IPS-NIHi7 (cell line): Measurements from ENCODE around the gene KCNK5.

Source experiments
- DNase-seq: peaks from one replicate; pipeline ENCODE4 v3.0.0; 2012; ENCODE audit warnings: mixed read lengths; ENCODE audit errors: extremely low spot score

KCNK5 gene

GRCh38 chr6:39228992-39229767, at the start of gene KCNK5:
Gene KCNK5 (minus strand): TSS chr6:39229475. CDS start chr6:39229111, 364 bp downstream.
- peak; percentile 96 for DNase-seq

DNA sequence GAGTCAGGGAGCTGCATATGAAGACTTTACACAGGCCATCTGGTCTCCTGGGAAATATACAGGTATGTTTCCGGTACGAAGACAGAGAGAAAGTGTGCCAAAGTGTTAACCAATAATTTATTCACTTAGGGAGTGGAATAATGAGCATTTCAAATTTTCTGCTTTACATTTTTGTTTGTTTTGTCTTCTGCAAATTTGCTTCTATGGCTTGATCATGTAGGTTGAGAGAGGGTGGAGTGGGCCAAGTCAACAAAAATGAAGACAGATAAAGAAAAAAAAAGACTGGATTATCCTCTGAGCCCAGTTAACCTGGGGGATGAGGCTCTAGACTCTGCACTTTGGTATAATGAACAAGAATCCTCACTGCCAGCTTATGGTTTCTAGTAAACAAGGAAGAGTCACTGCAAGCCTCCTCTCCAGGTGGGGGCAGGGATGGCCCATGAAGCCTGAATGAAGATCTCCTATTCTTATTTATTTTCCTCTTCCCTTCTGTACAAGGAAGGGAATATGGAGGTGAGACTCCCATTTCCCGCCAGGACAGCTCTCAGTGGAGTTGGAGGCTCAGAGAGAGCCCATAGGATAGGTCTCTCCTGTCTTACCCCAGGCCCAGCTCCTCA, 47.2 kb upstream of the KCNK5 start:
- DNase-seq: no peak

DNA sequence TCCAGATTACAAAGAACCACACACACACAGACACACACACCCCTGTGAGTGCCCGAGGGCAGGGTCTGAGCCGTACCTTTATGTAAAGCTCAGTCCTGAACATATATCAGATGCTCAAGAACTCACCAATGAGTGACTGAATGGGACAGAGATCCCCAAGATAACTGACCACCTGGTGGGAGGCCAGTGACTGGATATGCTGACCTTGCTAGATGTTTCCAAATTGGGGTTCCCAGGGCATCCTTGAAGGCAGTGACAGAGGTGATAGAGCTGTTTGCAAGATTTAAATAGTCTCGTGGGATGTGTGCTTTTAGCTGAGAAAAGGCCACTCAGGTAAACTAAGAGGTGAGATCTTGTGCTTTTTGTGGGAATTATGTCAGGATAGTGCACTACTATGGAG, 45.6 kb upstream of the KCNK5 start:
- DNase-seq: no peak

GRCh38 chr6:39274471-39274870, 45.2 kb upstream of the KCNK5 start:
- no peak for DNase-seq

- DNase-seq: peak; percentile 57
Observed at GRCh38 chr6:39273406-39273821, 44.1 kb upstream of the KCNK5 start.

DNA sequence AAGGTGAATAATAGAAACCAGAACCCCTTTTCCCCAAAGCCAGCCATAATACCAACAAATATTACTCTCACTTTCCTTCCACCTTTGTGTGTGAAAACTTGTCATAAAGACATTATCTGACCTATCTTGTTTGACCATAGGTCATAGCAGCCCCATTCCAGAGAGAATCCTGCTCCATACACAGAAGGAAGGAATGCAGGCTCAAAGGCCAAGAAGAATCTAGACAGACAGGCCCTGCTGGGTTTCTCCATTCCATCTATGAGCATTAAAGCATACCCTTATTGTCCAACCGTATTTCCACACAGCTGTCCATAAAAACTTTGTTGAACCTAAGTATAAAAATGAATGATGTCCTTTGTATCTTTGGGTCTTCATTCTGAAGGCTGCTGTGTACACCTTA, 40.7 kb upstream of the KCNK5 start:
- DNase-seq: no peak

- no peak for DNase-seq
Observed at GRCh38 chr6:39268721-39269120, 39.4 kb upstream of the KCNK5 start.

- no peak for DNase-seq
Observed at GRCh38 chr6:39268171-39268570, 38.9 kb upstream of the KCNK5 start.

GRCh38 chr6:39266782-39267355, 37.6 kb upstream of the KCNK5 start:
- no peak for DNase-seq

GRCh38 chr6:39266375-39266774, 37.1 kb upstream of the KCNK5 start:
- no peak for DNase-seq

- peak; percentile 68 for DNase-seq
Observed at GRCh38 chr6:39263303-39264037, 34.2 kb upstream of the KCNK5 start.

DNA sequence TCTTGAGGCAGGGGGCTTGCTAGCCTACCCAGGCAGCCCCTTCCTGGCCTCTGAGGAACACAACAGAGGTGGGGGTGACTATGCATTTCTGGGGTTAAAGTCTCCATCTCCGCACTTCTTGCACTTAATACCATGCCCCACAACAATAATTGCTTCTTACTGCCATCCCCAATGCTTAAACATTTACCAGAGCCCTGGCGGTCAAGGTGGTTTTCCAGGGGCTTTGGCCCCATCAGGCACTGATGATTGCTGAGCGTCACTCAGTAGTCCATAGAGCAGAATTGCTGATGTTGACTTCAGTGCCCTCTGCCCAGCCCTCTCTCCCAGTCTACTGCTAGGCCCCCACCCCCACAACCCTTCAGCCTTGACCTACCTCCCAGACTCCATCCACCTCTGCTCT, 32.5 kb upstream of the KCNK5 start:
- no peak for DNase-seq

GRCh38 chr6:39260953-39261352, 31.7 kb upstream of the KCNK5 start:
- no peak for DNase-seq

DNA sequence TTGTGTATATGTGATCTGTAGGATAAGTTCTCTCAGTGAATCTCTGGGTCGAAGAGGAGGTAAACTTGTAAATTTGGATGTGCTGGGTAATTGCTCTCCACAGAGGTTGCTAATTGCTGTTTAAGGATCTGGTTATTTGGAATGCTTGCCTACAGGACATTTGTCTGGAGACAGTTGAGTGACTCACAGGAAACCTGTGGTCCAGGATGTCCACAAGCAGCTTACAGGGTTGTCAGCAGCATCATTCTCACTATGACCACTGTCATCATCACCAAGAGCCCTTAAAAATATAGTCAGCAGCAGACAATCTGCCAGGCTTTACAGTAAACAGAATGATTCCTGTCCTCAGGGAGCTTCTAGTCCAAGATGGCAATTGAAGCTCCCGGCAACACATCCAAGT, 31.2 kb upstream of the KCNK5 start:
- no peak for DNase-seq

GRCh38 chr6:39256294-39256940, 27.1 kb upstream of the KCNK5 start:
- peak; percentile 51 for DNase-seq

GRCh38 chr6:39254999-39255535, 25.8 kb upstream of the KCNK5 start:
- no peak for DNase-seq

DNA sequence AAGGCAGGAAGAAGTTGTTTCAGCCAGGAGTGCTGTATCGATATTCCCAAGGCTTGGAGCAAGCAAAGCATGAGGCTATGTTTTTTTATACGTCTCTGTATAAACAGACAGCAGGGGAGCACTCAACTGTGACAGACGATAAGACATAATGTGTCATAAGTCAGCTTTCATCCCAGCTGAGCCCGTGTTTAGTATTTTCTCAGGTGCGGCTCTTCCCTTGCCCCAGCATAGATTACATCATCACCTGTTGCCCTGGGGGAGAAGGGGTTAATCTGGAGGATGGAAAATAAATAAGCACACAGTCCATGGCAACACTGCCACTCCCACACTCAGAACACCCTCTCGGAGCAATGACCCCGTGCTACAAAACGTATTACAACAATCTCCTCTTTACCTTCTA, 22.1 kb upstream of the KCNK5 start:
- DNase-seq: no peak

GRCh38 chr6:39250507-39250906, 21.2 kb upstream of the KCNK5 start:
- no peak for DNase-seq

DNA sequence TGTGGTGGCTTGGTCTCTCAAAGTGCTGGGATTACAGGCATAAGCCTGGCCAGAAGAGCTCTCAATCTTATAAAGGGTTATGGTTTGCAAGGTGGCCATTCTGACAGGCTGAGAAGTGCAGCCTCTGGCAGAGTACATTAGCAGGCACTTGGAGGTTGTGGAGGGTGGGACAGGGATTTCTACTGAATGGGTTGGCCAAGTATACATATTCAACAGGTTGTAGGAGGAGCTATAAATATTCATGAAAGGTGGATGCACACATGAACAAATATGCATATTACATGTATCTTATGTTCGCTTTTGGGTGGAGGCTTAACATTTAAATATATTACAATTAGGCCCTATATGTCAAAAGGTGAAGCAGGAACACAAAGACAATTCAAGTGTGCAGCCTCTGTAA, 20.0 kb upstream of the KCNK5 start:
- no peak for DNase-seq

GRCh38 chr6:39247667-39248194, 18.5 kb upstream of the KCNK5 start:
- DNase-seq: no peak

- DNase-seq: no peak
Observed at GRCh38 chr6:39243809-39244208, 14.5 kb upstream of the KCNK5 start.
